Activated CD8-positive, alpha-beta memory T cell treated with anti-CD3 and anti-CD28 coated beads, Interleukin-2, amount 10 ng/mL, durations not matched to agents 7 days and 5 days (primary cell): ENCODE results near the gene ANTXR1. TPM values are rescaled to one million over a fixed set of nuclear protein-coding genes. Genes with fewer than 3 reads are reported as not detected.

Experiments used
- ATAC-seq: fragments of 150-1000 bp; cut with Tn5 transposase; one replicate; pipeline ENCODE4 v1.10.0; 2021; ENCODE audit warnings: moderate library complexity
- CTCF ChIA-PET: fragments of 350-600 bp; sonication (Branson Sonifier 250); formaldehyde crosslinking; loops from one replicate; lab custom pipeline; 2021; ENCODE audit warnings: antibody characterized with exemption; lab: Charles Lee
- DNase-seq: peaks from one replicate; pipeline ENCODE4 v3.0.0-alpha.2; 2020
- H3K27ac Mint-ChIP-seq: one replicate; pipeline ENCODE4 v1.8.0; 2021; ENCODE audit warnings: mild to moderate bottlenecking, mixed read lengths
- H3K27me3 Mint-ChIP-seq: one replicate; pipeline ENCODE4 v1.8.0; 2021; ENCODE audit warnings: mixed read lengths
- H3K36me3 Mint-ChIP-seq: one replicate; pipeline ENCODE4 v1.8.0; 2021; ENCODE audit warnings: mild to moderate bottlenecking, mixed read lengths
- H3K4me1 Mint-ChIP-seq: one replicate; pipeline ENCODE4 v1.8.0; 2021; ENCODE audit warnings: mixed read lengths
- H3K4me3 Mint-ChIP-seq: one replicate; pipeline ENCODE4 v1.8.0; 2021; ENCODE audit warnings: mild to moderate bottlenecking, moderate library complexity, mixed read lengths
- H3K9me3 Mint-ChIP-seq: one replicate; pipeline ENCODE4 v1.8.0; 2022; ENCODE audit warnings: low read depth, mixed read lengths
- total RNA-seq, 2 experiments: library from RNA; stranded (reverse); gene quantifications; one replicate each; pipeline ENCODE4 v1.2.3, GENCODE V29; 2021

The ANTXR1 gene
- total RNA-seq, 2 experiments from 2014 or later = 0.23 TPM; not detected in 1

GRCh38 chr2:69054431-69054830 lies 41.5 kb downstream of the ANTXR1 start:
- H3K4me1 Mint-ChIP-seq = peaks cover 12% of the 10 kb centered on the region
- H3K27me3 Mint-ChIP-seq = peaks cover 70% of the 10 kb centered on the region
- H3K36me3 Mint-ChIP-seq = peaks cover 4% of the 10 kb centered on the region
- H3K4me3 Mint-ChIP-seq = no peak overlapping the region
- CTCF ChIA-PET = no interaction called here
- ATAC-seq (peak; percentile 96), DNase-seq (peak; percentile 62)
- H3K27ac Mint-ChIP-seq = no peak overlapping the region
- H3K9me3 Mint-ChIP-seq = peaks cover 1% of the 10 kb centered on the region

- no peak for ATAC-seq
- CTCF ChIA-PET = no interaction called here
- H3K27ac Mint-ChIP-seq = no peak overlapping the region
- no peak overlapping the region for H3K4me3 Mint-ChIP-seq
- H3K27me3 Mint-ChIP-seq = peaks cover 75% of the 10 kb centered on the region
- H3K9me3 Mint-ChIP-seq = peaks cover 1% of the 10 kb centered on the region
- DNase-seq = no peak
- H3K36me3 Mint-ChIP-seq = peaks cover 4% of the 10 kb centered on the region
- peaks cover 12% of the 10 kb centered on the region for H3K4me1 Mint-ChIP-seq
Observed at GRCh38 chr2:69055688-69056470, 42.9 kb downstream of the ANTXR1 start.

- H3K9me3 Mint-ChIP-seq = peaks cover 1% of the 10 kb centered on the region
- H3K27me3 Mint-ChIP-seq = peaks cover 86% of the 10 kb centered on the region
- peaks cover 4% of the 10 kb centered on the region for H3K36me3 Mint-ChIP-seq
Observed at GRCh38 chr2:69057660-69058059, 44.7 kb downstream of the ANTXR1 start.

GRCh38 chr2:69059731-69060290 lies 46.8 kb downstream of the ANTXR1 start:
- Mint-ChIP-seq H3K4me1 (peaks cover 4% of the 10 kb centered on the region), H3K4me3 (no peak overlapping the region), H3K27me3 (peaks cover 87% of the 10 kb centered on the region), H3K36me3 (peaks cover 1% of the 10 kb centered on the region), H3K9me3 (peaks cover 4% of the 10 kb centered on the region), H3K27ac (no peak overlapping the region)
- no peak for ATAC-seq
- CTCF ChIA-PET = no interaction called here
- no peak for DNase-seq

More at GRCh38 chr2:69057660-69058059, 44.7 kb downstream of the ANTXR1 start:
- DNase-seq (no peak), ATAC-seq (no peak)
- Mint-ChIP-seq H3K4me1 (peaks cover 12% of the 10 kb centered on the region), H3K27ac (no peak overlapping the region), H3K4me3 (no peak overlapping the region)
- CTCF ChIA-PET = interaction anchor here (0.8 kb wide), 1 partner anchor 22 kb away, joined by 3 read pairs; no protein-coding TSS in a partner anchor

- peaks cover 83% of the 10 kb centered on the region for H3K27me3 Mint-ChIP-seq
- ATAC-seq = no peak
Observed at GRCh38 chr2:69060938-69061501, 48.0 kb downstream of the ANTXR1 start.

GRCh38 chr2:69061525-69061924 lies 48.5 kb downstream of the ANTXR1 start:
- Mint-ChIP-seq H3K4me3 (no peak overlapping the region), H3K4me1 (no peaks in the 10 kb centered on the region), H3K36me3 (peaks cover 1% of the 10 kb centered on the region), H3K27me3 (peaks cover 82% of the 10 kb centered on the region), H3K9me3 (peaks cover 4% of the 10 kb centered on the region), H3K27ac (no peak overlapping the region)
- DNase-seq (no peak), ATAC-seq (no peak)
- CTCF ChIA-PET = interaction anchor here (0.8 to 1.2 kb wide), 2 partner anchors 49 to 137 kb away, joined by 3 read pairs; partner anchors contain the start of gene ANTXR1

More at GRCh38 chr2:69060938-69061501, 48.0 kb downstream of the ANTXR1 start:
- DNase-seq = no peak
- no peaks in the 10 kb centered on the region for H3K4me1 Mint-ChIP-seq
- CTCF ChIA-PET = interaction anchor here (1.2 kb wide), 1 partner anchor 136 kb away, joined by 3 read pairs; no protein-coding TSS in a partner anchor
- no peak overlapping the region for H3K4me3 Mint-ChIP-seq
- peaks cover 1% of the 10 kb centered on the region for H3K36me3 Mint-ChIP-seq
- H3K27ac Mint-ChIP-seq = no peak overlapping the region
- peaks cover 4% of the 10 kb centered on the region for H3K9me3 Mint-ChIP-seq

- Mint-ChIP-seq H3K27ac (no peak overlapping the region), H3K9me3 (peaks cover 4% of the 10 kb centered on the region), H3K4me1 (no peaks in the 10 kb centered on the region), H3K4me3 (no peak overlapping the region), H3K27me3 (peaks cover 86% of the 10 kb centered on the region), H3K36me3 (peaks cover 1% of the 10 kb centered on the region)
- ATAC-seq = no peak
- CTCF ChIA-PET = interaction anchor here (0.8 to 1.2 kb wide), 2 partner anchors 50 to 138 kb away, joined by 3 read pairs; partner anchors contain the start of gene ANTXR1
- no peak for DNase-seq
Observed at GRCh38 chr2:69062307-69062962, 49.5 kb downstream of the ANTXR1 start.

GRCh38 chr2:69065735-69066336 lies 52.9 kb downstream of the ANTXR1 start:
- ATAC-seq = no peak
- peaks cover 3% of the 10 kb centered on the region for H3K9me3 Mint-ChIP-seq
- peaks cover 1% of the 10 kb centered on the region for H3K36me3 Mint-ChIP-seq
- peaks cover 75% of the 10 kb centered on the region for H3K27me3 Mint-ChIP-seq
- CTCF ChIA-PET = interaction anchor here (1.0 kb wide), 1 partner anchor 25 kb away, joined by 3 read pairs; no protein-coding TSS in a partner anchor
- no peak overlapping the region for H3K4me3 Mint-ChIP-seq
- DNase-seq = no peak
- H3K4me1 Mint-ChIP-seq = no peaks in the 10 kb centered on the region
- H3K27ac Mint-ChIP-seq = no peak overlapping the region

- DNase-seq (no peak), ATAC-seq (no peak)
- Mint-ChIP-seq H3K27me3 (peaks cover 68% of the 10 kb centered on the region), H3K36me3 (peaks cover 1% of the 10 kb centered on the region), H3K9me3 (peaks cover 3% of the 10 kb centered on the region), H3K4me1 (no peaks in the 10 kb centered on the region), H3K4me3 (no peak overlapping the region), H3K27ac (no peak overlapping the region)
- CTCF ChIA-PET = no interaction called here
Observed at GRCh38 chr2:69067026-69067630, 54.1 kb downstream of the ANTXR1 start.

GRCh38 chr2:69067866-69068265 lies 54.9 kb downstream of the ANTXR1 start:
- Mint-ChIP-seq H3K9me3 (peaks cover 3% of the 10 kb centered on the region), H3K4me3 (no peak overlapping the region), H3K36me3 (peaks cover 1% of the 10 kb centered on the region), H3K27ac (no peak overlapping the region), H3K27me3 (peaks cover 67% of the 10 kb centered on the region), H3K4me1 (no peaks in the 10 kb centered on the region)
- DNase-seq = no peak
- CTCF ChIA-PET = no interaction called here
- ATAC-seq = no peak

GRCh38 chr2:69070969-69071368 lies 58.0 kb downstream of the ANTXR1 start:
- peaks cover 69% of the 10 kb centered on the region for H3K27me3 Mint-ChIP-seq
- ATAC-seq = no peak
- CTCF ChIA-PET = no interaction called here

GRCh38 chr2:69073928-69074570 lies 61.1 kb downstream of the ANTXR1 start:
- CTCF ChIA-PET = no interaction called here
- ATAC-seq (no peak), DNase-seq (no peak)
- Mint-ChIP-seq H3K36me3 (no peaks in the 10 kb centered on the region), H3K27me3 (peaks cover 60% of the 10 kb centered on the region), H3K27ac (no peak overlapping the region), H3K4me1 (no peaks in the 10 kb centered on the region), H3K4me3 (no peak overlapping the region), H3K9me3 (no peaks in the 10 kb centered on the region)

More at GRCh38 chr2:69070969-69071368, 58.0 kb downstream of the ANTXR1 start:
- H3K4me3 Mint-ChIP-seq = no peak overlapping the region
- DNase-seq = no peak
- H3K4me1 Mint-ChIP-seq = no peaks in the 10 kb centered on the region
- no peaks in the 10 kb centered on the region for H3K36me3 Mint-ChIP-seq
- H3K9me3 Mint-ChIP-seq = no peaks in the 10 kb centered on the region
- H3K27ac Mint-ChIP-seq = no peak overlapping the region
